SK-N-MC (cell line): ENCODE data around the gene VPS13A.

Source experiments
- EZH2 ChIP-seq: fragments of 200-600 bp; sonication (generic); IDR thresholded peaks from one replicate; pipeline ENCODE4 v1.6.1; 2017; ENCODE audit warnings: antibody characterized with exemption
- POLR2AphosphoS5 ChIP-seq: IDR thresholded peaks from 2 replicates; pipeline ENCODE4 v1.6.1; 2012; ENCODE audit warnings: mild to moderate bottlenecking, low read depth, low read length, borderline replicate concordance

DNA sequence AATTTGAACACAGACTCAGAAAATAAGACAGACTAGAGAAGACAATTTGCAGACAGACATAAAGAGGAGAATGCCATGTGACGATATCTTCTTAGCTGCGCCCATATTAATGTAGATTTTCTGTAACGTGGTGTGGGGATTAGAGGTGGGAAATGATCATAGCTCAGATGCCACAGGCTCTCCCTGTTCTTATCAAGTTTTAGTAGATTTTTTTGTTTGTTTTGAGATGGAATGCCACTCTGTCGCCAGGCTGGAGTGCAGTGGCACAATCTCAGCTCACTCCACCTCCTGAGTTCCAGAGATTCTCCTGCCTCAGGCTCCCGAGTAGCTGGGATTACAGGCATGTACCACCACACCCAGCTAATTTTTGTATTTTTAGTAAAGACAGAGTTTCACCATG lies 59.4 kb downstream of the VPS13A start:
- TF ChIP-seq POLR2AphosphoS5 (no peak), EZH2 (no peak)
